NCI-H2196 (cell line): Measurements from ENCODE around the gene SCN4B.

ENCODE experiments used
- DNase-seq: peaks from one replicate; lab custom pipeline; 2025; ENCODE audit not compliant: unreplicated experiment; lab: John Stamatoyannopoulos, UW

SCN4B gene

GRCh38 chr11:118153516-118153915 lies 893 bp upstream of the SCN4B start:
- DNase-seq = no peak

GRCh38 chr11:118152020-118152551 lies 537 bp downstream of the SCN4B start:
- no peak for DNase-seq

GRCh38 chr11:118151431-118151830 lies 1.2 kb downstream of the SCN4B start:
- DNase-seq = no peak

- DNase-seq = no peak
Observed at GRCh38 chr11:118149493-118149892, 3.1 kb downstream of the SCN4B start.

GRCh38 chr11:118148856-118149255 lies 3.8 kb downstream of the SCN4B start:
- DNase-seq = no peak

- DNase-seq = no peak
Observed at GRCh38 chr11:118148240-118148639, 4.4 kb downstream of the SCN4B start.

GRCh38 chr11:118147502-118147901 lies 5.1 kb downstream of the SCN4B start:
- no peak for DNase-seq

GRCh38 chr11:118146554-118146953 lies 6.1 kb downstream of the SCN4B start:
- DNase-seq = no peak

- peak; percentile 90 for DNase-seq
Observed at GRCh38 chr11:118145285-118146227, 7.1 kb downstream of the SCN4B start.

GRCh38 chr11:118144301-118145268 lies 8.0 kb downstream of the SCN4B start:
- no peak for DNase-seq

- no peak for DNase-seq
Observed at GRCh38 chr11:118143661-118144185, 8.9 kb downstream of the SCN4B start.

GRCh38 chr11:118142809-118143208 lies 9.8 kb downstream of the SCN4B start:
- DNase-seq = no peak

GRCh38 chr11:118142081-118142480 lies 10.5 kb downstream of the SCN4B start:
- DNase-seq = no peak

- DNase-seq = no peak
Observed at GRCh38 chr11:118139578-118139977, 13.0 kb downstream of the SCN4B start.

- DNase-seq = no peak
Observed at GRCh38 chr11:118138839-118139420, 13.7 kb downstream of the SCN4B start.

GRCh38 chr11:118136801-118137200 lies 15.8 kb downstream of the SCN4B start:
- DNase-seq = no peak

GRCh38 chr11:118136341-118136740 lies 16.3 kb downstream of the SCN4B start:
- DNase-seq = no peak

GRCh38 chr11:118135796-118136165 lies 16.8 kb downstream of the SCN4B start:
- DNase-seq = no peak

GRCh38 chr11:118135051-118135795 lies 17.4 kb downstream of the SCN4B start:
- DNase-seq = no peak

- DNase-seq = no peak
Observed at GRCh38 chr11:118133816-118134215, 18.8 kb downstream of the SCN4B start.
